HG03354 (cell line): ENCODE measurements around the gene NKIRAS1.
"Not testable (repeated sequence)": the region's sequence is repeated elsewhere in the genome, so short reads cannot be mapped to it uniquely, and the experiment has no call there.

ENCODE experiments used
- ATAC-seq: cut with Tn5 transposase; IDR thresholded peaks from one replicate; pipeline ENCODE4 v1.9.1; 2021; ENCODE audit warnings: mild to moderate bottlenecking; ENCODE audit not compliant: unreplicated experiment, poor library complexity, severe bottlenecking

Gene NKIRAS1

GRCh38 chr3:23942546-23942945 lies 25.8 kb upstream of the NKIRAS1 start:
- ATAC-seq = no peak

DNA sequence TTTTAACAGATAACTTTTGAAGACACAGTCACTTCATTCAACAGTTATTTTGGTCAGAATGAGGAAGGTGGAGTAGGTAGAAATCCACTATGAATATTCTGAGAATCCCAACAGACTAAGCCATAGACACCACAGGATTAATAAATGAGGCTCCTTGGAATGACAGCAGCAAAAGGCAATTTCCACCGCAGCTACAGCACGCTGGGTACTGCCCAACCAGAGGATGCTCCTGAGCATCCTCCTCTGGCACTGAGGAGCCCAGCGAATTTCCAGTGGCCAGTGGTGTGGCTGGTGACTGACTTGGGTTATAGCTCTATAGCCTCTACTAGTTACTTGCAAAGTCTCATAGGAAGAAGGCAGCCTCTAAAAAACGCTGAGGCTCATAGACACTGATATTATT lies 24.6 kb upstream of the NKIRAS1 start:
- no peak for ATAC-seq

DNA sequence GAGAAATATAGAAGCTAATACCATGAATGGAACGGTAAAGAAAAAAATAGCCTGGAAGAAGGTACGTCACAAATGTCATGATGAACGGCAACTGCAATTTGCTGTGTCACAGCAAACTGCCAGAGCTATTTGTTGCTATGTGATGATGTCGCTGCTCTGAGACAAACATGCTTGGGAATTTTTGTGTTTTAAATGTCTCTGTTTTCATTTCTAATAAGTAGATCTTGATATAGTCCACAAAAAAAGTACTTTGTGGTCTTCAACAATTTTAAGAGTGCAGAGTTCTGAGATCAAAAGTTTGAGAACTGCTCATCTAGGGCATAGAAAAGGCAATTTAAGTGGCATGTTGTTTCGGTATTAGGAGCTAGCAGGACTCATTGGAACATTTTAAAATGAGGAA lies 24.0 kb upstream of the NKIRAS1 start:
- no peak for ATAC-seq

- no peak for ATAC-seq
Measured at GRCh38 chr3:23938688-23939087, 21.9 kb upstream of the NKIRAS1 start.

DNA sequence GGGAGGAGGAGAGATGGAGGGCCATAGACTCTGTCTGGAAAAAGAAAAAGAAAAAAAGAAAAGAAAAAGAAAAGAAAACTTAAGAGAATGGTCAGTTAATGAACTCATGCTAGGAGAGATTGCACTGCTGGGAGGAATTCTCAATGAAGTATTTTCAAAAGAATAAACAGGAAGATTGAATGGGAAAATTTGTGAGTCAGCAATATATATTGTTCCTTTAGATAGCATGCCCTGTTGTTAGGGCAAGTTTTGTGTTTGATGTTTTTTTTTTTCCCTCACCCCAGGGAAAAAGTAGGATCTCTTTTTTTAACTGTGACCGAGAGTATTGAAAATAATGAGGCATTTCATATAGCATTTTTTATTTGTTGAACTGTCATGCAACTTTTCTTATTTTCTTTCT lies 20.5 kb upstream of the NKIRAS1 start:
- ATAC-seq = no peak

- no peak for ATAC-seq
Measured at GRCh38 chr3:23934253-23934652, 17.5 kb upstream of the NKIRAS1 start.

DNA sequence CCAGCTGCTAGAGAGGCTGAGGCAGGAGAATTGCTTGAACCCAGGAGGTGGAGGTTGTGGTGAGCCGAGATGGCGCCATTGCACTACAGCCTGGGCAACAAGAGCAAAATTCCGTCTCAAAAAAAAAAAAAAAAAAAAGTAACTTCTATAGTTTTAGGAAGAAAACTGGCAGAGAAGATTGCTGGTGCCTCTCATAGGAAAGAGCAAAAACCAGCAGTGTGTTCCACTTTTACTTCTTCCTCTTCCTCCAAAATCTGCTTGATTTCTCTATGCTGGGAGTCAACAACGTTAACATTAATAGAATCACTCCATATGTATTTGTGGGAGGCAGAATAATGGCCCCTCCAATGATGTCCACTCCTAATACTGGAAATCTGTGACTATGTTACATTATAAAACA lies 15.8 kb upstream of the NKIRAS1 start:
- no peak for ATAC-seq

DNA sequence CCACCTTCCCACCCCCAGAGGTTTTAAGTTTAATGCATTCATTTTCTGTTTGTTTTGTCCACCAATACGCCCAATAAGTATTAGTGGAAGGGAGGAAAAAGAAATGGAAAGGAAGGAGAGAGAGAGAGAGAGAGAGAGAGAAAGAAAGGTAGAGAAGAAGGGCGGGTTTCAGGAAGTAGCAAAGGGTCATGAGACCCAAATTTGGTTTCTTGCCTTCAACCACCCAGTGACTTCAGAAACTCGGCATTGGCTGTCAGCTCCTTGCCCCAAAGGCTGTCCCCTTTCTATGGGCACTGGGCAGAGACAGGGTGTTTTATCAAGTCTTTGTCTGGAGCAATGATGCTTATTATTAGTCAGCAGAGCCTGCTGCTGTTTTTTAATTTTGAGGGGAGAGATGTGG lies 14.8 kb upstream of the NKIRAS1 start:
- no peak for ATAC-seq

GRCh38 chr3:23928524-23928923 lies 11.7 kb upstream of the NKIRAS1 start:
- ATAC-seq = no peak

DNA sequence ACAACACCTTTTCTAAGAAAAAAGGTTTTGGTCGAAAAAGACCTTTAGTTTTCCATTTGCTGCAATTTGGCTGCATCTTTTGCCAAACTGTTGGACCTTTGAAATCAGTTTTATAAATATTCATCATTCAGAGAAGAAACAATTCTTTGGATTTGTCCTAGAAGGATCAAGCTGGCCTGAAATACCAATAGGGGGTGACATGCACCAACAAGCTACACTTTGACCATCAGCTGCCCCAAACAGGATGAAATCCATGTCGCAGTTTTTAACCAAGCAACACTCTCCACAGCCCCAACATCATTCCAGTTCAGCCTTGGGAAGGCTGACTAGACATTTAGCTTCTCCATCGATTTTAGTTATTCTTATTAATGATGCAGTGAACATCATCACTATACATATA lies 9.9 kb upstream of the NKIRAS1 start:
- no peak for ATAC-seq

GRCh38 chr3:23926246-23926645 lies 9.5 kb upstream of the NKIRAS1 start:
- ATAC-seq = no peak

- ATAC-seq = no peak
Measured at GRCh38 chr3:23923786-23924185, 7.0 kb upstream of the NKIRAS1 start.

GRCh38 chr3:23921052-23921511 lies 4.3 kb upstream of the NKIRAS1 start:
- no peak for ATAC-seq

DNA sequence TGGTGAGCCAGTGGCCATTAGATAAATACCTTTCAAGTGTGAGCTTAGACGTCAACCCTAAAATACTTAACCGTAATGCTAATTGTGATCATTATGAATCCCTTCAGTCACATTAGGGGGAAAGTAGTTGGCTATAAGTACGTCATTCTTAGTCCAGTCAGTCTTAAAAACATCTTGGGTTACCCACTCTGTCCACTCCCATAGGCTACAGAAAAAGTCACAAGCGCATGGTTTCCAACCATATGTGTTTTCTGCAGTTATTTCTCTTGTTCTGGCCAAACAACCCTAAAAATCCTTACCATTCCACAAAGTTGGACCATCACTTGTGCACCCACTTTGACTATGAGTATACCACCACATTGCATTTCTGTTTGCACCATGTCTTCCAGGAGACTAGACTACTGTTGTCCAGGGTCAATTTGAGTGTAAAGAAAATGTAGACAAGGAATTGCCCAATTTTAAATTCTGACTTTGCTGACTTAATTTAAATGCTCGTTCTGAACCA lies 3.4 kb upstream of the NKIRAS1 start:
- ATAC-seq = no peak

DNA sequence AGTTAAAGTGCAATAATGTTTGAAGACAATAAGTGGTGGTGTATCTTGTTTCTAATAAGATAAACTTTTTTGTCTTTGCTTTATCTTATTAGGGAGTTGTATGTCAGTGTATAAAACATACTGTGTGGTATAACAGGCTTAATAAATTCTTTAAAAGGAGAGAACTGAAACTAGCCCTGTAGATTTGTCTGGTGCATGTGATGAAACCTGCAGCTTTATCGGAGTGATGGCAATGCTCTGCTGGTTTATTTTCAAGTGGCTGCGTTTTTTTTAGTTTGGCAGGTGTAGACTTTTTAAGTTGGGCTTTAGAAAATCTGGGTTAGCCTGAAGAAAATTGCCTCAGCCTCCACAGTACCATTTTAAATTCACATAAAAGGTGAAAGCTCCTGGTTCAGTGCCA lies 2.8 kb upstream of the NKIRAS1 start:
- ATAC-seq = no peak

- ATAC-seq = not testable (repeated sequence)
Measured at GRCh38 chr3:23918331-23918730, 1.5 kb upstream of the NKIRAS1 start.

- ATAC-seq = not testable (repeated sequence)
Measured at GRCh38 chr3:23917679-23918303, 1.0 kb upstream of the NKIRAS1 start.

- peak; percentile 51 for ATAC-seq
Measured at GRCh38 chr3:23916152-23916885, 471 bp downstream of the NKIRAS1 start.

- ATAC-seq = no peak
Measured at GRCh38 chr3:23915537-23916108, 1.2 kb downstream of the NKIRAS1 start.

DNA sequence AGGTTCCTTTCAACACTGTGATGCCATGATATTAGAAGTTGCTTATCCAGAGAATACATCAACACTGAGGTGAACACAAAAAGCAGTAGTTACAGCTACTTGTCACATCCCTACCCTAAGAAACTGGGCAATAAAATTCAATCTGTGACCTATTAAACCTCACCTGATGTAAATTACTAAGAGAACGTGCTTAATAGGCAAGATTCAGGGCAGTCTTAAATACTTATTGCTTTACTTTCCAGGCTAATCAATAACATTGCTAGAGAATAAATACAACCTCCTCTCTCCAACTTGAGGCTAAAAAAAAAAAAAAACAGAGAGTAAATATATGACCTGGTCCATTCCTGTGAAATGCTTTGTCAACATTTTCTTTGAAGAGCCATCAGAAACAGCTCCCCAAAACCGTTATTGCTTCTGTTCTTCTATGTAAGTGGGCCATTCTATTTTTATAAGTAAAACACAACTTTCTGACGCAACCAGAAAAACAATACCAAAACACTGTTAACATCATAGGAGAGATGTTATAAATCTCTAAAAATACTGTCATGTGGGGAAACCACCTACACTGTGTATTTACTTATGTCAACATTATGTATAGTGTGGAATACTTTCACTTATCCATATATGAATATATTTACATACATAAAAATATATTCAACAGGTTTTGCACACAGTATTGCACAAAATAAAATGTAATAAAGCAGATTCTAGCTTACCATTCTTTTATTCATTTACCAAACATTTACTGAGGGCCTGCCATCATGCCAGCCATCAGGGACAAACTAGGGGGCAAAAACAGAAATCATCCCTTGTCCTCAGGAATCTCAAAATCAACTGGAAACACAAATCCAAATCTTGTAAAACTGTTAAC lies 2.7 kb downstream of the NKIRAS1 start:
- no peak for ATAC-seq
